LHCN-M2 (cell line): Measurements from ENCODE around the gene VAPA. TPM values are rescaled to one million over a fixed set of nuclear protein-coding genes. Genes with fewer than 3 reads are reported as not detected.

Experiments
- DNase-seq: peaks from one replicate; pipeline ENCODE4 v3.0.0-alpha.2; 2012; ENCODE audit warnings: low read depth
- total RNA-seq: library from RNA; depleted of rRNA; stranded (reverse); fragments of >200 nt; gene quantifications from 2 replicates; pipeline ENCODE4 v1.2.3, GENCODE V29; 2014

The VAPA gene
- total RNA-seq, 1 experiment from 2014 or later, result 273 TPM

DNA sequence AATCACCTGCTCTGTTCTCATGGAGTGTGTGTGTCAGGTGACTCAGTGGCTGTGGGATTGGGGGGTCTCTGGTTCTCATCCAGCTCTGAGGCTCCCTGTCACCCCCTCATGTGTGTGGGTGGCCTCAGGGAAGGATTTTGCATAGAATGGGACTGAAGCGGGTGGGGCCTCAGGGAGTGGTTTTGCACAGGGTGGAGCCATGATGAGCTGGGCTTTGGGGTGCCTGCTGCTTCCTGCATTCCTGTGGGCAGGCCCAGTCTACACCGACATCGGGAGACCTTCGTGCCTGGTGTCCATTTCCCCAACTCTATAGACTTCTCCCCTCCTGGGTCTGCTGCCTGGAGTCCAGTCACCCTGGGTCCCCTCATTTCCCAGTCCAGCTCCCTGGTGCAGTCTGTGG is 59.7 kb downstream of the VAPA start:
- no peak for DNase-seq

- DNase-seq, result no peak
These were observed 60.6 kb downstream of the VAPA start for GRCh38 chr18:9974279-9974915.

- no peak for DNase-seq
These were observed 61.8 kb downstream of the VAPA start for GRCh38 chr18:9975658-9976057.

- DNase-seq, result no peak
These were observed 68.9 kb downstream of the VAPA start for GRCh38 chr18:9982711-9983110.

GRCh38 chr18:9984080-9984479 is 70.3 kb downstream of the VAPA start:
- DNase-seq, result no peak

DNA sequence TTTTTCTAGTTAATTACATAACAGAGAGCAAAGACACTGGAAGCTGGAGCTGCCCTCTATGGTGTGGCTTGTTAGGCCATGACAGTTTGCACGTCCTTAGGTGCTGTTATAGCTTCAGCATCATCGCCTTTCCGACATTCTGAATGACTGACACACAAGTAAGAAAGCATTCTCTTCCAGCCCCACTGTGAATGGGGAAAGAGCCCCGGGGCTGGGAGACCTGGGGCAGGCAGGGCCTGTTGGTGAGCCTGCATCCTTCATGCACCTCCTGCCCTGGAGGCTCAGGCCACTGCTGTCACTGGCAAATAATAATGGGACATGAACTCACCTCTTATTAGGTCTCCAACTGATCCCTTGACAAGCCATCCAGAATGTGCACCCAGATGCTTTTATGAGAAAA is 71.8 kb downstream of the VAPA start:
- no peak for DNase-seq

DNA sequence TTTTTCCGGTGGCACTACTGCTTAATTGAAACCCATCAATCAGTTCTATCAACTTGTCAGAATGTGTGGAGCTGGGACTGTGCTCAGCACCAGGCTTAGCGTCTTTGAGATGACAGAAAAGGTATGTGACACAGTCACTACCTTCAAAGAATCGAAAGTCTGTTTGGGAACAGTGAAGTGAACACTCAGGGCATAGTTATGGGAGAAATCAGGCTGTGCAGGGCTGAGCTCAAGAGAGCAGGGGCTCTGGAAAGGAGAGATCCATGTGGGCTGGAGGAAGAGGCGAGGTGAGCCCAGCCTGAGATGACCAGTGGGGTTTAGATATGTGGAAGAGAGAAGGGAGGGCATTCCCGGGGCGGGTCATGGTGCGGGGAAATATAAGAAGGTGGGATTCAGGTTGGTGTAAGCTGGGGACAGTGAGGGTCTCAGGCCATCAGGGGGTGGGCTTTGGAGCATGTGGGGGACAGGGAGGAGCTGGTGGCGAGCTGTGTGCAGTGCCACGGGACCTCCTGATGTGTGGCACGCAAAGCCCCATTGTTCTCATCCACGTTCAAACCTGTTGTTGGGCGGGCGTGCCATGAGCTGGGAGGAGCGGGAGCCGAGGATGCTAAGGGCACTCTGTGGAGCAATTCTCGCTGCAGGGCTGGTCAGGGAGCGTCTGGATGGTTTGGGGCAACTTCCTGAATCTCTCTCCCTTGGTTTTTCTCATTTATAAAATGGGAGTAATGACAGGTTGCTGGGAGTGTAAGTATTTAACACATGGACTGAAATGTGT is 72.5 kb downstream of the VAPA start:
- DNase-seq, result no peak

DNA sequence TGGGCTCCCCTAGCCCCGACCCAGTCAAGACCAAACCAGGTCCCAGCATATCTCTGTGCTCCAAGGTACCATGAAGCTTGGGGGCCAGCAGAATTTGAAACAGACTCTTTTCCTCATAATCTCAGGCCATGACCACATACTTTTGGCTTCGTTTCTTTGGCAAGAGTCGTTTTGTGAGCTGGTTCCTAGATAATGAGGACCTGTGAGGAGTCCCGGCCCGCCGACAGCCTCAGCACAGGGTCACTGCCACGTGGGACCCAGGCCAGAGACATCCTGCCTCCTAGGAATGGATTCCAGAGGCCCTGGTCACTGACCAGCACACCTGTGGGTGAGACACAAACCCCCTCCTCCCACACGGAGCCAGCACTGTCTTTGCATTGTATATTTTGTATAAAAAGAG is 73.5 kb downstream of the VAPA start:
- no peak for DNase-seq

- no peak for DNase-seq
These were observed 74.1 kb downstream of the VAPA start for GRCh38 chr18:9987931-9988330.

DNA sequence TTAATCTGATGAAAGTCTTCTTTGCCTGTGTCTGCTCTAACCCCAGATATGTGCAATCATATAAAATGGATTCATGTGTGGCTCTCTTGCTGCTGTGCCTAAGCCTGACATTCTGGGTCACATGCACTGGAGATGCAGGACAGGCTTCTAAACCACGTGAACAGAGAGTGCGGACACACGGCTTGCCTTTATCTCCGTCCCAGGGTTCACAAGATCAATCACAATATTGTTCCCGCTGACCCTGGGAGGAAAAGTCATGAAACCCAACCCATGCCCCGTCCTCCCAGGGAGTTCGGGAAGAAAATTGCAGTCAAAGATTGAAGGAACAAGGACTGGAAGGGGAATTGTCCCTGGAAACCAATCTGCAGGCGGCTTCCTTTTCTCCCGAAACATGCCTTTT is 74.8 kb downstream of the VAPA start:
- no peak for DNase-seq

GRCh38 chr18:9989481-9989880 is 75.7 kb downstream of the VAPA start:
- no peak for DNase-seq

- DNase-seq, result no peak
These were observed 77.5 kb downstream of the VAPA start for GRCh38 chr18:9991011-9992000.

DNA sequence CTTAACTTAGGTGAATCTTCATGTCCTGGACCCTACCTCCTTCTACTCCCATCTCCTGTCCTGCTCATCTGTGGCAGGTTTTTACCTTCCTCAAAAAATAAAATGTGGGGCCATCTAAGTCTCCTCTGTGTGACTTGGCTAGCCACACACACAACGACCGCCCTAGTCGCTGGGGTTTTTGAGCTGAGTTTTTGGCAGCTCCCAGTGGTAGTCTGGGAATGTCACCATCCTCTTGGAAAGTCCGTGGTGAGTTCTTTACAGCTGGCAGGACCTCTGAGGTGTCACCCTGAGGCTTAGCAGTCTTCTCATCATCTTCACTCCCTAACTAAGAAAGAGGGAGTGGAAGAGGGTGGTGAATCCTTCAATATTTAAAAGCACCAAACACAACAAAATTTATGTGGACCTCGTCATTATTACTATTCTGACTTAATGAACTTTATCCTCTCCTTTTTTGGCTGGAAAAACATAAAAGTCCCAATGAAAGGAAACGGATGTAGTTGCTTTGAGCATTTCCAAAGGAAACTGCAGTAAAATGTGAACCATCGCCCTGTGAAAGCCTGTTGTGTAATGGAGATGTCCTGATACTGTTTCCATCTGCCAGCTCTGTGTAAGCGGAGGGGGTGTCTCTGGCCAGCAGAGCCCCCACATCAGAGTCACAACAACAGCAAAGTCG is 78.6 kb downstream of the VAPA start:
- no peak for DNase-seq

GRCh38 chr18:9992973-9993520 is 79.2 kb downstream of the VAPA start:
- DNase-seq, result no peak

DNA sequence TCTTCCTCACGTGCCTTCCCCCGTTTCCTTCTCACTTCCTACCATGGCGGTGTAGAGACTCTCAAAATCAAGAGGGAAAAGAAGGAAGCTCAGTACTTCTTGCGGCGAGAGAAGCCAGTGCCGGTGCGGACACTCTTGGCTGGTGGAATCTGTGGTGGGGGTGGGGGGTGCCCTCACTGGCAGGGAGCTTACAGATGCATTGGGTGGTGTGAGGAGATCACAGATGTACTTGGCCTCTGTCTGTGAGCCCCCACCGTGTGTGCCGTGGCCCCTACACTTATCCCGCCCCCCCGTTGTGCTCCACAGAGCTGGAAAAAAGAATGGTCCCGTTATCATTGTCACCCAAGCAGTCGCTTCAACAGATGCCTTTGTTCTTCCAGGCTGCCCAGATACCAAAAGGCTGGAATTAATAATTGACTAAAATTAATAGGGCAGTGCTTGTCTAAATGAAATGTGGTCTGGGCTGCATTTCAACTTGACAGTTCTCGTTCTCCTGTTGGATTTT is 79.8 kb downstream of the VAPA start:
- no peak for DNase-seq

GRCh38 chr18:9994026-9994570 is 80.3 kb downstream of the VAPA start:
- DNase-seq, result no peak

DNA sequence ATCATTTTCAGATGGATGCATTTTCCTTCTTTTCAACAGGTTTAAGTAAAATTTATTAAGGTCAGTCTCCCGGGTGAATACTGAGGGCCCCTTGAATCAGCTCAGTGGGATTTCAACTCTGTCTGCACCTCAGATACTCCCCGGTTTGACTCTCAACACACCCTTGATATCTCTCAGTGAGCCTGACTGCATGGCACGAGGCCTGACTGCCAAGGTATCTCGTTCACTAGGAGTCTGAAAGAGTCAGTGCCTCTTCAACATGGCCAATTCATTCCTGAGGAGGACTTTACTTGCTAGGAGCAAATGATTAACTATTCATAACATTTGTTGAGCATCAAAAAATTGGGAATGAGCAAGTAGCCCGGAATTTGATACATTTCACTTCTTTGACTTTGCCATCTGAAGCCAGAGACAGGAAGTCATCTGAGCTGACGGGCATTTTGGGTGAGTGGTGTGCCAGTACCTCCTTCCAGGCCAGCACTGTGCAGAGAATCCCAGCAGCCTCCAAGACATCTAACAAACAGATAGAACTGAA is 81.0 kb downstream of the VAPA start:
- no peak for DNase-seq

DNA sequence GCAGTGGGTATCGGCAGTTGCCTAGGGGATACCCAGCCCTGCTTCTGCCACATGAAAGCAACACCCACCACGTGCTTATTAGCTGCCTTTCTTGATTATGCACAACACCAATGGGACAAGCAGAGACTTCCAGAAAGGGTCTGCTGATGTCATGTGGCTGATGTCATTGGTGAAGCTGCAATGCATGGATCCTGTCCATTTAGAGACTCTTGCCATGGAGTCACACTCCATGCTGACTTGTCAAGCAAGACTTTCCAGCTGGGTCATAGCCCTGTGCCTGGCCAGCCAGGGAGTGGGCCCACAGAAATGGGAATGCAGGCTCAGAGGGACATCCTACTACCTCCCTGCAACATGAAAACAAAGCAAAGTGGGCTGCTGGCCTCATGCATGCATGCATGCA is 81.8 kb downstream of the VAPA start:
- no peak for DNase-seq

GRCh38 chr18:9996094-9996493 is 82.3 kb downstream of the VAPA start:
- DNase-seq, result no peak

- no peak for DNase-seq
These were observed 83.9 kb downstream of the VAPA start for GRCh38 chr18:9997711-9998110.

DNA sequence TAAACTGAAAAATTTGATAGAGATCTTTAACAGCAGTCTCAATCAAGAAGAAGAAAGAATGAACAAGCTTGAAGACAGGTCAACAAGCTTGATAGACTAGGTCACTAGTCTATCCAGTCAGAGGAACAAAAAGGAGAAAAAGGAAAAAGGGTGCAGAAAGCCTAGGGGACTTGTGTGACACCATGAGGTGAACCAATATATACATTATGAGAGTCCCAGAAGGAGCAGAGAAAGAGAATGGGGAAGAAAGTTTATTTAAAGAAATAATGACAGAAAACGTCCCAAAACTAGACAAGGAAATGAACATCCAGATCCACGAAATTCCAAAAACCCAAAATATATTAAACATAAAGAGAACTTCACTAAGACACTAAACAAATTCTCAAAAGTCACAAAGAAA is 84.5 kb downstream of the VAPA start:
- no peak for DNase-seq
